Medulla oblongata (tissue), 1 donor: ENCODE results near the gene MICU1.
"Not testable (repeated sequence)": the region's sequence is repeated elsewhere in the genome, so short reads cannot be mapped to it uniquely, and the experiment has no call there.

Source experiments
- DNase-seq: peaks from one replicate; pipeline ENCODE4 v3.0.0-alpha.2; 2015; ENCODE audit errors: extremely low spot score

The MICU1 gene

GRCh38 chr10:72351479-72351878 is 274.4 kb downstream of the MICU1 start:
- no peak for DNase-seq

- DNase-seq: no peak
Observed at GRCh38 chr10:72349438-72349837, 276.4 kb downstream of the MICU1 start.

- no peak for DNase-seq
Observed at GRCh38 chr10:72348282-72348681, 277.6 kb downstream of the MICU1 start.

- DNase-seq: not testable (repeated sequence)
Observed at GRCh38 chr10:72346117-72346516, 279.8 kb downstream of the MICU1 start.

GRCh38 chr10:72344932-72345331 is 280.9 kb downstream of the MICU1 start:
- no peak for DNase-seq

GRCh38 chr10:72342911-72343310 is 283.0 kb downstream of the MICU1 start:
- DNase-seq: no peak

- no peak for DNase-seq
Observed at GRCh38 chr10:72340510-72341261, 285.2 kb downstream of the MICU1 start.

- no peak for DNase-seq
Observed at GRCh38 chr10:72338180-72338579, 287.7 kb downstream of the MICU1 start.

GRCh38 chr10:72337722-72338121 is 288.2 kb downstream of the MICU1 start:
- DNase-seq: no peak

- DNase-seq: peak; percentile 91
Observed at GRCh38 chr10:72337039-72337629, 288.7 kb downstream of the MICU1 start.

- DNase-seq: no peak
Observed at GRCh38 chr10:72336259-72337038, 289.4 kb downstream of the MICU1 start.

- DNase-seq: peak; percentile 69
Observed at GRCh38 chr10:72335394-72336258, 290.3 kb downstream of the MICU1 start.

- peak; percentile 89 for DNase-seq
Observed at GRCh38 chr10:72334825-72335393, 291.0 kb downstream of the MICU1 start.

- no peak for DNase-seq
Observed at GRCh38 chr10:72334196-72334824, 291.6 kb downstream of the MICU1 start.

- DNase-seq: no peak
Observed at GRCh38 chr10:72333112-72334015, 292.5 kb downstream of the MICU1 start.

- DNase-seq: no peak
Observed at GRCh38 chr10:72332423-72333111, 293.3 kb downstream of the MICU1 start.

- peak; percentile 95 for DNase-seq
Observed at GRCh38 chr10:72331575-72332422, 294.1 kb downstream of the MICU1 start.

- DNase-seq: no peak
Observed at GRCh38 chr10:72330069-72330426, 295.8 kb downstream of the MICU1 start.
